ENCODE results near the gene AUTS2.

Gene AUTS2

GRCh38 chr7:70749831-70750230, 1151.6 kb downstream of the AUTS2 start:
- no peaks in the 10 kb centered on the region for H3K9me3 ChIP-seq
- no peaks in the 10 kb centered on the region for H3K36me3 ChIP-seq
- no peak overlapping the region for H3K4me3 ChIP-seq (ENCODE audit: low read depth in 1 of 2, low read length in 1 of 2)
- H3K27me3 ChIP-seq: no peaks in the 10 kb centered on the region
- TF ChIP-seq CTCF (IDR thresholded peaks at IDR 0.05): no peak
- H3K27ac ChIP-seq: no peak overlapping the region
- H3K4me1 ChIP-seq (ENCODE audit: control insufficient read depth in 1 of 2, insufficient read depth in 1 of 2, low read depth in 1 of 2, low read length in 1 of 2): no peaks in the 10 kb centered on the region

GRCh38 chr7:70751895-70752294, 1153.6 kb downstream of the AUTS2 start:
- Histone ChIP-seq H3K4me1 (ENCODE audit: control insufficient read depth in 1 of 2, insufficient read depth in 1 of 2, low read depth in 1 of 2, low read length in 1 of 2) (no peaks in the 10 kb centered on the region), H3K4me3 (ENCODE audit: low read depth in 1 of 2, low read length in 1 of 2) (no peak overlapping the region), H3K27ac (no peak overlapping the region), H3K27me3 (no peaks in the 10 kb centered on the region), H3K9me3 (no peaks in the 10 kb centered on the region), H3K36me3 (no peaks in the 10 kb centered on the region)
- TF ChIP-seq CTCF (IDR thresholded peaks at IDR 0.05): no peak

DNA sequence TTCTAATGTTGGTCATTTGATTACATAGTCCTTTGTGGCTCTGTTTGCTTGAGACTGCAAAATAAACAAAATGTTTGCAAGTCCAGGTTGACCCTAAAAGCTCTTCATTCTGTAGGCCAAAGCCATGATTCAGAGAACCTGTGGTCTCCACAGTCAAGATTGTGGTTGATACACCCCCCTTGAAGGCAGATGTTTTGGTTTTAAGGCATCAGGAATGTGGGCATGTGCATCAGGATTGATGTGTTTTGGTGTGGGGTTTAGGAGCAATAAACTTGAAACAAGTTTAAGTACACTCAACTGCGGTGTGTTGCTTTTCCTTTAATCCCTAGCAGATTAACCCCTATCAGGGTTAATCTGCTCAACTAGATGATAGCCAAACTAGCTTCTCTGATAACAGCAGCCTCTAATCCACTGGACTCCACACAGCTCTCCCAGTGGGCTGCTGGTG, 1154.5 kb downstream of the AUTS2 start:
- no peaks in the 10 kb centered on the region for H3K4me1 ChIP-seq (ENCODE audit: control insufficient read depth in 1 of 2, insufficient read depth in 1 of 2, low read depth in 1 of 2, low read length in 1 of 2)
- no peaks in the 10 kb centered on the region for H3K36me3 ChIP-seq
- no peak for TF ChIP-seq CTCF (IDR thresholded peaks at IDR 0.05)
- no peak overlapping the region for H3K4me3 ChIP-seq (ENCODE audit: low read depth in 1 of 2, low read length in 1 of 2)
- no peak overlapping the region for H3K27ac ChIP-seq
- H3K9me3 ChIP-seq: no peaks in the 10 kb centered on the region
- H3K27me3 ChIP-seq: no peaks in the 10 kb centered on the region

- TF ChIP-seq CTCF (IDR thresholded peaks at IDR 0.05): no peak
- H3K4me3 ChIP-seq (ENCODE audit: low read depth in 1 of 2, low read length in 1 of 2): no peak overlapping the region
- no peaks in the 10 kb centered on the region for H3K4me1 ChIP-seq (ENCODE audit: control insufficient read depth in 1 of 2, insufficient read depth in 1 of 2, low read depth in 1 of 2, low read length in 1 of 2)
- H3K27ac ChIP-seq: no peak overlapping the region
- no peaks in the 10 kb centered on the region for H3K9me3 ChIP-seq
- no peaks in the 10 kb centered on the region for H3K36me3 ChIP-seq
- H3K27me3 ChIP-seq: no peaks in the 10 kb centered on the region
Observed at GRCh38 chr7:70756789-70757188, 1158.5 kb downstream of the AUTS2 start.

DNA sequence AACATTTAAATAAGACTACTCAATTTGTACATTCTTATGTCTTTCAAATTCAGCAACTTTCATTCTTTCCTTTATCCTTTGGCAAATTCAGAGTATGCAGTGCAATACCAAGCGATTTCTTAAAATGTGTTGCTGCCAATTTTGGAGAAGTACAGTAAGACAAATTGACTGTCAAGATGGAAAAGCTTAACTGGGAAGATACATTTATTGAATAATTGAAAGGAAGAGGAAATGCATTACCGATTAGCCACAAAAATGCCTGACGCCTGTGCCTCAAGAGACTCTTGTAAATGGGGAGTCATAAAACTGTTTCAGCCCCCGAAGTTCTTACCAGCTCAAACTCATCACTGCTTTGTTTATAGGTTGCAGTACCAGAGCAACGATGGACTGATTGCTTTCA, 1160.4 kb downstream of the AUTS2 start:
- Histone ChIP-seq H3K36me3 (no peaks in the 10 kb centered on the region), H3K4me3 (ENCODE audit: low read depth in 1 of 2, low read length in 1 of 2) (no peak overlapping the region), H3K27me3 (no peaks in the 10 kb centered on the region), H3K4me1 (ENCODE audit: control insufficient read depth in 1 of 2, insufficient read depth in 1 of 2, low read depth in 1 of 2, low read length in 1 of 2) (no peaks in the 10 kb centered on the region), H3K27ac (no peak overlapping the region), H3K9me3 (no peaks in the 10 kb centered on the region)
- no peak for TF ChIP-seq CTCF (IDR thresholded peaks at IDR 0.05)

DNA sequence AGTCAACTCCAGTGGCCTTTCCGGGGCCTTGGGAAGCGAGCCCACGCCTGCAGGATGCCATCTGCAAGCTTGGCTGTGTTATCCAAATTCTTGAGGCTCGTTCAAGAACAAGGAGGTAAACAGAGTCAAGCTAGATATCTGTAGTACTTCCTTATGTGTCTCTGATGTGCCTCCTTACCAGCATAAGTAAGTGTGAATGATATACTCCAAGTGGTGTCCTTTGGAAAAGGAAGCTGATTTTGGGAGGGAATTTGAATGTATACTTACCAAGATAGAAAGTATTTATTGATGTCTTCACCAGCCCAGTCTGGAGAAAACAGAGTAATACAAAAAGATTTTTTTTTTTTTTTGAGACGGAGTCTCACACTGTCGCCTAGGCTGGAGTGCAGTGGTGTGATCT, 1161.4 kb downstream of the AUTS2 start:
- H3K27ac ChIP-seq: no peak overlapping the region
- no peaks in the 10 kb centered on the region for H3K4me1 ChIP-seq (ENCODE audit: control insufficient read depth in 1 of 2, insufficient read depth in 1 of 2, low read depth in 1 of 2, low read length in 1 of 2)
- no peaks in the 10 kb centered on the region for H3K9me3 ChIP-seq
- no peaks in the 10 kb centered on the region for H3K27me3 ChIP-seq
- no peak for TF ChIP-seq CTCF (IDR thresholded peaks at IDR 0.05)
- no peaks in the 10 kb centered on the region for H3K36me3 ChIP-seq
- no peak overlapping the region for H3K4me3 ChIP-seq (ENCODE audit: low read depth in 1 of 2, low read length in 1 of 2)

Data from neutrophil (primary cell).